Activated CD4-positive, alpha-beta T cell treated with anti-CD3 and anti-CD28 coated beads, Interleukin-10, Interleukin-2, amounts not matched to agents 100 ng/mL and 50 ng/mL, durations not matched to agents 16 hours and 8 hours (primary cell): ENCODE data around the gene PKNOX1.
A peak's percentile ranks its signal among the peaks of the same experiment; 100 is the strongest.
"Not testable (repeated sequence)": the region's sequence is repeated elsewhere in the genome, so short reads cannot be mapped to it uniquely, and the experiment has no call there.

Source experiments
- DNase-seq: peaks from one replicate; pipeline ENCODE4 v3.0.0-alpha.2; 2020

The PKNOX1 gene

GRCh38 chr21:42973991-42974831 is at the start of gene PKNOX1:
PKNOX1 (plus strand) TSS chr21:42974562; CDS start chr21:43004382, 29,820 bp downstream.
- peak; percentile 100 for DNase-seq

GRCh38 chr21:42925114-42925926 is 49.0 kb upstream of the PKNOX1 start, which contains the start of gene ERVH48-1:
ERVH48-1 (minus strand) TSS chr21:42925630; CDS start chr21:42919006, 6,624 bp downstream.
- DNase-seq = no peak

GRCh38 chr21:42927474-42928200 is 46.7 kb upstream of the PKNOX1 start:
- not testable (repeated sequence) for DNase-seq

GRCh38 chr21:42929969-42930368 is 44.4 kb upstream of the PKNOX1 start:
- DNase-seq = no peak

- no peak for DNase-seq
Measured at GRCh38 chr21:42931560-42932235, 42.7 kb upstream of the PKNOX1 start.

GRCh38 chr21:42932378-42933136 is 41.8 kb upstream of the PKNOX1 start:
- not testable (repeated sequence) for DNase-seq

GRCh38 chr21:42933137-42933970 is 41.0 kb upstream of the PKNOX1 start:
- DNase-seq = not testable (repeated sequence)

- DNase-seq = not testable (repeated sequence)
Measured at GRCh38 chr21:42933973-42934372, 40.4 kb upstream of the PKNOX1 start.

- DNase-seq = not testable (repeated sequence)
Measured at GRCh38 chr21:42936360-42936759, 38.0 kb upstream of the PKNOX1 start.

- DNase-seq = not testable (repeated sequence)
Measured at GRCh38 chr21:42937034-42937940, 37.1 kb upstream of the PKNOX1 start.

- no peak for DNase-seq
Measured at GRCh38 chr21:42937960-42938605, 36.3 kb upstream of the PKNOX1 start.

- not testable (repeated sequence) for DNase-seq
Measured at GRCh38 chr21:42938606-42938995, 35.8 kb upstream of the PKNOX1 start.

GRCh38 chr21:42939582-42940413 is 34.6 kb upstream of the PKNOX1 start:
- DNase-seq = no peak

GRCh38 chr21:42941696-42942085 is 32.7 kb upstream of the PKNOX1 start:
- no peak for DNase-seq

GRCh38 chr21:42942244-42942643 is 32.1 kb upstream of the PKNOX1 start:
- no peak for DNase-seq

GRCh38 chr21:42949094-42949755 is 25.1 kb upstream of the PKNOX1 start:
- peak; percentile 14 for DNase-seq

GRCh38 chr21:42951193-42951592 is 23.2 kb upstream of the PKNOX1 start:
- not testable (repeated sequence) for DNase-seq
